Skeletal muscle tissue (tissue), 4 donors: Measurements from ENCODE around the gene COA1. TPM values are rescaled to one million over a fixed set of nuclear protein-coding genes. Genes with fewer than 3 reads are reported as not detected.

ENCODE experiments used
- H3K27ac ChIP-seq: one replicate; pipeline ENCODE4 v1.7.0; 2013; ENCODE audit warnings: mild to moderate bottlenecking, low read depth, low read length, inconsistent platforms
- H3K27me3 ChIP-seq, 3 donors: one replicate each; pipeline ENCODE4 v1.7.0; 2013; ENCODE audit warnings: low read length in 3 of 3; ENCODE audit not compliant: control insufficient read depth in 3 of 3, insufficient read depth in 3 of 3
- H3K36me3 ChIP-seq, 3 donors: one replicate each; pipeline ENCODE4 v1.7.0; 2013; ENCODE audit warnings: low read length in 3 of 3; ENCODE audit not compliant: control insufficient read depth in 3 of 3, insufficient read depth in 3 of 3
- H3K4me1 ChIP-seq, 3 donors: one replicate each; pipeline ENCODE4 v1.7.0; 2013; ENCODE audit warnings: low read length in 3 of 3, mild to moderate bottlenecking in 3 of 3; ENCODE audit not compliant: control insufficient read depth in 3 of 3, insufficient read depth in 3 of 3
- H3K4me3 ChIP-seq, 3 donors: one replicate each; pipeline ENCODE4 v1.7.0; 2013; ENCODE audit warnings: low read length in 3 of 3
- H3K9ac ChIP-seq, 3 donors: one replicate each; pipeline ENCODE4 v1.7.0; 2013; ENCODE audit warnings: low read length in 3 of 3, mild to moderate bottlenecking in 3 of 3, moderate library complexity in 2 of 3, low read depth in 1 of 3
- H3K9me3 ChIP-seq, 3 donors: one replicate each; pipeline ENCODE4 v1.7.0; 2013; ENCODE audit warnings: low read length in 3 of 3; ENCODE audit not compliant: control insufficient read depth in 3 of 3
- total RNA-seq: library from RNA; depleted of rRNA; stranded (reverse); fragments of >200 nt; gene quantifications from one replicate; pipeline ENCODE4 v1.2.3, GENCODE V29; 2014
- donor health status: Osteomylitis.

Gene COA1
- total RNA-seq, 1 donor from 2014 or later: 57.9 TPM

- no peak overlapping the region for H3K9ac ChIP-seq
- H3K9me3 ChIP-seq: no peaks in the 10 kb centered on the region
- H3K4me1 ChIP-seq: peaks cover 53 to 66% (median 64%) of the 10 kb centered on the region in 3 donors
These were observed 79.5 kb downstream of the COA1 start for GRCh38 chr7:43649755-43650274.

GRCh38 chr7:43648473-43649406 is 80.6 kb downstream of the COA1 start:
- peak overlapping the region; percentile 76 for H3K27ac ChIP-seq
- no peak overlapping the region for H3K4me3 ChIP-seq
- peaks cover 53 to 64% (median 61%) of the 10 kb centered on the region in 3 donors for H3K4me1 ChIP-seq
- H3K27me3 ChIP-seq: no peaks in the 10 kb centered on the region
- no peaks in the 10 kb centered on the region for H3K9me3 ChIP-seq
- H3K36me3 ChIP-seq: peaks cover 7 to 13% (median 8%) of the 10 kb centered on the region in 3 donors
- H3K9ac ChIP-seq: no peak overlapping the region

More at GRCh38 chr7:43649755-43650274, 79.5 kb downstream of the COA1 start:
- Histone ChIP-seq H3K27me3 (no peaks in the 10 kb centered on the region), H3K4me3 (no peak overlapping the region), H3K27ac (no peak overlapping the region), H3K36me3 (peaks cover 7 to 10% (median 8%) of the 10 kb centered on the region in 3 donors)

DNA sequence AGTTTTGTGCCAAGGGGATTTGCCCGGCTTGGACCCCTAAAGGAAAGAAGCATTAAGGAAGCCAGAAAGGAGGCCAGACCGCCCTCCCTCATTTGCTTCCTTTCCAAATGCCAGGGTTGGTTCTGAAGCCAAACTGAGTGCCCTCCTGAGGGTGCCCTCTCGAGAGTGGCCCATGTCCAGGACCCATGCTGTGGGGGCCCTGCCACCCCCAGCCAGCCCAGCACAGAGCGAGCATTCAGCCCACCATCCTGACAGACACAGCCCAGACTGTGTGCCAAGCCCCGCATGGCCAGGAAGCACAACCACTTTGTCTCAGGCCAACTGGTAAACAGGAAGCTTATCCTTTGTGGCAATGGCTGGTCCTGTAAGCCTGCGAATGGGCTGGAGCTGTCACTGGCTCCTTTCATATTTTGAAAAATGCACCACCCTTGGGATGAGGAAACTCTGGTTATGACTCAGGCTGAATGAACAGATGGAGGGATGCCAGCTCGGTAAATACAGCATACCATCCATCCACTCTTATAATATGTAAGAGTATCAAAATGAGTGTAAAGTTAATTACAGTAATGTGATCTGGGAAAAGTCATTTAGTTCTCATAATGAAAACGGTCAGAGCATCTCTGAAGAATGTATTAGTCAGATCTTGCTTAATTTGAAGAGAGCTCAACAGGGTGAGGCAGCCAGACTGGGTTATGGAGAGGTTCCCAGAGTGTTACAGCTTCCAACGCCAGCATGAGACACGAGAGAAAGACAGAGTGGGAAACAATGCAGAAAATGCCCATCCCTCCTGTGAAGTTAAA is 81.5 kb downstream of the COA1 start:
- H3K9ac ChIP-seq: peak overlapping the region in 2 of 3 donors; percentile 55 to 67
- peaks cover 53 to 64% (median 64%) of the 10 kb centered on the region in 3 donors for H3K4me1 ChIP-seq
- peak overlapping the region in 2 of 3 donors; percentile 18 to 45 for H3K4me3 ChIP-seq
- H3K36me3 ChIP-seq: peaks cover 13 to 16% (median 15%) of the 10 kb centered on the region in 3 donors
- H3K27ac ChIP-seq: peak overlapping the region; percentile 76
- H3K9me3 ChIP-seq: no peaks in the 10 kb centered on the region
- no peaks in the 10 kb centered on the region for H3K27me3 ChIP-seq

DNA sequence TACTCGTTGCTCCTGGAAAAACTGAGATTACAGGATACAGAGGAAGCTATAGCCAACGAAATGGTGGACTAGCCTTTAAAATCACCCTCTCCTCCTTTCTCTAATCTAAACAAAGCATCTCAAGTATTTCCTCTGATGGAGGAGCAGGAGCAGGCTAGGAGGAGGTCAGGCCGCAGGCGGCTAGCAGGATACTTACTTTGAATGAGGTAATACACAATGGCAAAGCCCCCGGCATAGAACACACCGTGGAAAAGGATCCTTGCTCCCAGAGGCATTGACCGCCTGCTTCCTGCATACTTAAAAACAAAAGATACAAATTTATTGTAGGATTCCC is 82.0 kb downstream of the COA1 start:
- peak overlapping the region in 2 of 3 donors; percentile 55 to 67 for H3K9ac ChIP-seq
- H3K4me3 ChIP-seq: peak overlapping the region in 1 of 3 donors; percentile 27
- no peaks in the 10 kb centered on the region for H3K9me3 ChIP-seq
- peak overlapping the region; percentile 76 for H3K27ac ChIP-seq
- H3K4me1 ChIP-seq: peaks cover 53 to 65% (median 62%) of the 10 kb centered on the region in 3 donors
- peaks cover 13 to 16% (median 16%) of the 10 kb centered on the region in 3 donors for H3K36me3 ChIP-seq
- H3K27me3 ChIP-seq: no peaks in the 10 kb centered on the region

- H3K4me1 ChIP-seq: peaks cover 53 to 61% (median 60%) of the 10 kb centered on the region in 3 donors
- peak overlapping the region in 1 of 3 donors; percentile 55 for H3K9ac ChIP-seq
These were observed 82.6 kb downstream of the COA1 start for GRCh38 chr7:43646603-43647338.

DNA sequence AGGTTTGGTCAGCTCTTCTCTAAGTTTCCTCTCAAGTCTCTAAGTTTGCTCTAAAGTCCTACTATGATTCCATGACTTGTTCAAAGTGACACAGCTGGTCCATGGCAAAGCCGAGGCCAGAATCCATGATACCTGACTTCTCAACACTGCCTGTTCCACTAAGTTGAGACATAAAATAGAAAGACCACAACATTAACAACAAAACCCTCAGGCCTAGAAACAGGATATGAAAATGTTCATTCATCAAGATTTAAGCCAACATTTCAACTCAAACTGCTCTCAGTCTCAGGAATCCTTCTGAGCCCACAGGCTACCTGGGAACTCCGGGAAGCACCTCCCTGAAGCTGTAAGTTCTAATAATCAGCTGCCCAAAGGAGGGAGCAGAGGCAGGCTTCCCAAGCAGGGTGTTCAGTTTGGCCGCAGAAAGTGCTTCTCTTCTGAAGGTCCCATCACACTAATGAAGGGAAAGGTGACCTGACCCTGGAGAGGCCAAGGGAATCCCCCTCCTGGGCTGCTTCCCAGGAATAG is 83.6 kb downstream of the COA1 start:
- no peak overlapping the region for H3K4me3 ChIP-seq
- no peak overlapping the region for H3K9ac ChIP-seq
- no peaks in the 10 kb centered on the region for H3K27me3 ChIP-seq
- peaks cover 13 to 16% (median 16%) of the 10 kb centered on the region in 3 donors for H3K36me3 ChIP-seq
- H3K4me1 ChIP-seq: peaks cover 44 to 53% (median 52%) of the 10 kb centered on the region in 3 donors
- peak overlapping the region; percentile 76 for H3K27ac ChIP-seq
- no peaks in the 10 kb centered on the region for H3K9me3 ChIP-seq

More at GRCh38 chr7:43646603-43647338, 82.6 kb downstream of the COA1 start:
- H3K9me3 ChIP-seq: no peaks in the 10 kb centered on the region
- H3K4me3 ChIP-seq: peak overlapping the region in 2 of 3 donors; percentile 27 to 36
- peak overlapping the region; percentile 76 for H3K27ac ChIP-seq
- peaks cover 13 to 16% (median 16%) of the 10 kb centered on the region in 3 donors for H3K36me3 ChIP-seq
- H3K27me3 ChIP-seq: no peaks in the 10 kb centered on the region

DNA sequence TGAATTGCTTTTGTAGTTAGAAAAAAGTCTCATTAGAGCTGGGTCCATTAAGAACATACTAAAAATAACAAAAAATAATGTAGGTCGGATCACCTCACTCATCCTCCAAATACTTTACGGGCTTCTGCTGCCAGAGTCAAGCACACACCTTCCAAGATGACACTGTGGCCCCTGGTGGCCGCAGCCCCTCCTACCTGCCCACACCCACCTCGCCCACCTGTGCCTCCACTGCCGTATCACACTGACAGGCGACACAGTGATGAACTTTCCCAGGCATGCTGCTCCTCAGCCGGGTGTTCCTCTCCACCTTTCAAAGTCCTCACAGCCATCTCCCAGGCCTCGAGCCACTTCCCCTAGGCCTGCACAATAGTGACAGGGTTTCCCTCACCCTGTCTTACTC is 85.5 kb downstream of the COA1 start:
- peaks cover 31 to 41% (median 35%) of the 10 kb centered on the region in 3 donors for H3K4me1 ChIP-seq
- no peaks in the 10 kb centered on the region for H3K27me3 ChIP-seq
- H3K27ac ChIP-seq: no peak overlapping the region
- peaks cover 13 to 23% (median 19%) of the 10 kb centered on the region in 3 donors for H3K36me3 ChIP-seq
- H3K9ac ChIP-seq: no peak overlapping the region
- H3K4me3 ChIP-seq: no peak overlapping the region
- no peaks in the 10 kb centered on the region for H3K9me3 ChIP-seq

- H3K9ac ChIP-seq: no peak overlapping the region
- H3K36me3 ChIP-seq: peaks cover 13 to 24% (median 22%) of the 10 kb centered on the region in 3 donors
- H3K27ac ChIP-seq: no peak overlapping the region
- no peak overlapping the region for H3K4me3 ChIP-seq
- peaks cover 25 to 33% (median 28%) of the 10 kb centered on the region in 3 donors for H3K4me1 ChIP-seq
- no peaks in the 10 kb centered on the region for H3K27me3 ChIP-seq
- H3K9me3 ChIP-seq: no peaks in the 10 kb centered on the region
These were observed 86.3 kb downstream of the COA1 start for GRCh38 chr7:43642897-43643630.
